NCI-H1436 treated with DMSO at 0.1 percent for 48 hours (cell line): ENCODE data around the gene EEF1AKMT2.

Experiments
- DNase-seq: peaks from one replicate; lab custom pipeline; 2025; lab: John Stamatoyannopoulos, UW

Gene EEF1AKMT2

GRCh38 chr10:124737221-124737620 lies 54.5 kb downstream of the EEF1AKMT2 start:
- DNase-seq: no peak

- DNase-seq: no peak
Observed at GRCh38 chr10:124736491-124737136, 55.1 kb downstream of the EEF1AKMT2 start.

- DNase-seq: no peak
Observed at GRCh38 chr10:124735491-124736286, 56.0 kb downstream of the EEF1AKMT2 start.

GRCh38 chr10:124734311-124735166 lies 57.1 kb downstream of the EEF1AKMT2 start:
- no peak for DNase-seq

- DNase-seq: no peak
Observed at GRCh38 chr10:124733571-124734245, 58.0 kb downstream of the EEF1AKMT2 start.

GRCh38 chr10:124732931-124733570 lies 58.6 kb downstream of the EEF1AKMT2 start:
- DNase-seq: no peak

- DNase-seq: no peak
Observed at GRCh38 chr10:124731551-124731950, 60.1 kb downstream of the EEF1AKMT2 start.

- DNase-seq: no peak
Observed at GRCh38 chr10:124730790-124731189, 60.9 kb downstream of the EEF1AKMT2 start.

- DNase-seq: no peak
Observed at GRCh38 chr10:124728830-124729661, 62.6 kb downstream of the EEF1AKMT2 start.

- no peak for DNase-seq
Observed at GRCh38 chr10:124728071-124728829, 63.4 kb downstream of the EEF1AKMT2 start.

- no peak for DNase-seq
Observed at GRCh38 chr10:124727361-124727960, 64.2 kb downstream of the EEF1AKMT2 start.

- DNase-seq: no peak
Observed at GRCh38 chr10:124725791-124726190, 65.9 kb downstream of the EEF1AKMT2 start.

GRCh38 chr10:124725171-124725631 lies 66.5 kb downstream of the EEF1AKMT2 start:
- no peak for DNase-seq

GRCh38 chr10:124724279-124725027 lies 67.2 kb downstream of the EEF1AKMT2 start:
- DNase-seq: no peak

GRCh38 chr10:124723826-124724225 lies 67.9 kb downstream of the EEF1AKMT2 start:
- DNase-seq: no peak

- DNase-seq: no peak
Observed at GRCh38 chr10:124722798-124723783, 68.6 kb downstream of the EEF1AKMT2 start.

- no peak for DNase-seq
Observed at GRCh38 chr10:124721330-124722045, 70.2 kb downstream of the EEF1AKMT2 start.
